Psoas muscle (tissue), 8 donors: Measurements from ENCODE around the gene RASGRP3. TPM values are rescaled to one million over a fixed set of nuclear protein-coding genes. Genes with fewer than 3 reads are reported as not detected.

Source experiments
- ATAC-seq, 4 donors: fragments of 200-7000 bp; cut with Tn5 transposase; one replicate each; pipeline ENCODE4 v1.9.1; 2020; ENCODE audit warnings: moderate library complexity in 3 of 4, mild to moderate bottlenecking in 2 of 4
- DNase-seq, 2 donors: peaks; one replicate each; pipeline ENCODE4 v3.0.0-alpha.2; 2020
- H3K27ac ChIP-seq: fragments of 200-600 bp; one replicate; pipeline ENCODE4 v1.8.0; 2022
- H3K27me3 ChIP-seq, 3 donors: fragments of 200-600 bp in 1 of 3; one replicate each; pipeline versions ENCODE4 v1.6.1 to v1.8.0; 2013 to 2022; ENCODE audit warnings: low read length in 2 of 3, mild to moderate bottlenecking in 2 of 3, moderate library complexity in 1 of 3; ENCODE audit not compliant: insufficient read depth in 3 of 3
- H3K36me3 ChIP-seq, 2 donors: fragments of 200-600 bp in 1 of 2; one replicate each; pipeline versions ENCODE4 v1.6.1 to v1.8.0; 2013 to 2022; ENCODE audit warnings: low read depth in 1 of 2, mild to moderate bottlenecking in 1 of 2, moderate library complexity in 1 of 2; ENCODE audit not compliant: insufficient read depth in 1 of 2
- H3K4me1 ChIP-seq: fragments of 200-600 bp; one replicate; pipeline ENCODE4 v1.8.0; 2022
- H3K4me3 ChIP-seq: fragments of 200-600 bp; one replicate; pipeline ENCODE4 v1.8.0; 2022; ENCODE audit warnings: mild to moderate bottlenecking
- H3K9me3 ChIP-seq: fragments of 200-600 bp; one replicate; pipeline ENCODE4 v1.8.0; 2022
- WGBS, 3 donors: extraction: QIAGEN DNeasy Blood & Tissue Kit; methylation state at CpG; one replicate each; pipeline versions ENCODE4 v1.1.6 to v1.1.7; 2013; 5-methylcytosine and 5-hydroxymethylcytosine counted together
- intact Hi-C, 2 donors: fragments of 100-400 bp; cut with DNase I; formaldehyde crosslinking; loops; one replicate each; pipeline versions ENCODE4 v1.11.0 to v1.14.2; 2022
- polyA plus RNA-seq, 3 donors: library from polyadenylated mRNA; stranded (reverse); fragments of 200-250 nt; gene quantifications; one replicate each; pipeline ENCODE4 v1.2.3, GENCODE V29; 2013
- total RNA-seq, 4 donors: library from RNA; stranded (reverse); fragmentation: NEBNext Ultra II Directional in 2 of 4; extraction: Animal tissue kit (Norgen Biotek cat#: 25700) in 2 of 4; gene quantifications; one replicate each; pipeline versions ENCODE4 v1.2.1 to v1.2.4, GENCODE V29; 2021 to 2023
- TF ChIP-seq, protein P1 (sequence below): fragments of 200-600 bp; IDR thresholded peaks from one replicate; pipeline ENCODE4 v1.8.0; 2022; ENCODE audit warnings: antibody characterized with exemption
- donor health status: healthy with polysubstance abuse.
- donor health status: DM: no; HTN: no; CAD: no; lungs with moderate emphysema.
- donor health status: Bipolar disorder and iron deficiency.
- donor health status: healthy.
- donor health status: DM: yes; HTN: yes; CAD: no.
- donor health status: DM: no; HTN: no; CAD: no.
- donor health status: DM: no; HTN: no; CAD: no.
- donor health status: DM: yes; HTN: yes; CAD: no.

Gene RASGRP3
- total and polyA plus RNA-seq, 7 donors = 3.4 to 24.9 (median 13.0) TPM

DNA sequence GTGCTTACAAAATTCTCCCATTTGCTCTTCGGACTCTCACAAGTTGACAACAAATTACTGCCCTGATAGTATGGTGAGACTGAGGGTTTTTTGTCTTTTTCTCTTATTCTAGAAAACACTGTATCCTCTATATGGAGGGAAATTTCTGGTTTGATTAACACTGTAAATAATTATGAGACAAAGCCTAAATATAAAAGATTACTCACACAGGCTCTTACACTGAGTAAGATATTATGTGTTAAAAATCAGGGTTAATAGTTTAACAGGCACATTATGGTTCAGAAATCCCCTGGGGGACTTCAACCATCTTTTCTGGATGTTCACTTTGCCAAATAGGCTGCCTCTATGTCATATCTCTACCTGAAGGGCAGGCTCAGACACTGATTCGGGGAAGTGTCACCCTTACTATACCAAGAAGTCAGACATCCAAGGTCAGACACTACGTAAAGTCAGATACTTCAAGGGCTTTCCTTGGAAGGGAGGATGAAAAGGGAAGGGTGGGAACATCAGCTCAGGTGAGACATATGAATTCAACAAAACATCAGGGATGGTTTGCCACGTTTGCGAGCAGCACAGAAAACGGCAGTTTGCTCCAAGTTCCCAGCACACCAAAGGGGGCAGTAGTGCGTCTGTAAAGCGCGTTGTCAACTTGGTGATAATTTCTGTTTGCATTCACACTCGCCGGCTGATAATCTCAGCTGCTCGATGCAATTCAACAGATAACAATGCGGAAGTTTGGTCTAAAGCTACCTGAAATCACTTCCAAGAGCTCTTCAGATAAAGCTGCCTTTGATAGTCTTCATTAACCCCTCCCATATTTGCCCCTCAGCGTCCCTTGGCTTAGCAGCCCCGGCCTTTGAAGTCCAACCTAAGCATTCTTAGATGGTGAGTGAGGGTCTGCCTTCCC is 972 bp upstream of the RASGRP3 start:
- no peaks in the 10 kb centered on the region for H3K27me3 ChIP-seq
- ATAC-seq (peak; percentile 66 to 80 (median 70)), DNase-seq (peak; percentile 69 to 80)
- intact Hi-C loops = loop anchor here in 1 of 2 donors (5.0 kb wide), 1 partner anchor 107 kb away; no protein-coding TSS in a partner anchor
- WGBS, 3 donors = 8 to 9% (median 8%) methylated on average over 15 of the region's 15 CpGs
- H3K36me3 ChIP-seq = no peaks in the 10 kb centered on the region
- H3K9me3 ChIP-seq = no peaks in the 10 kb centered on the region
- H3K27ac ChIP-seq = peak overlapping the region; percentile 96
- H3K4me3 ChIP-seq = peak overlapping the region; percentile 78
- TF ChIP-seq, protein P1, sequence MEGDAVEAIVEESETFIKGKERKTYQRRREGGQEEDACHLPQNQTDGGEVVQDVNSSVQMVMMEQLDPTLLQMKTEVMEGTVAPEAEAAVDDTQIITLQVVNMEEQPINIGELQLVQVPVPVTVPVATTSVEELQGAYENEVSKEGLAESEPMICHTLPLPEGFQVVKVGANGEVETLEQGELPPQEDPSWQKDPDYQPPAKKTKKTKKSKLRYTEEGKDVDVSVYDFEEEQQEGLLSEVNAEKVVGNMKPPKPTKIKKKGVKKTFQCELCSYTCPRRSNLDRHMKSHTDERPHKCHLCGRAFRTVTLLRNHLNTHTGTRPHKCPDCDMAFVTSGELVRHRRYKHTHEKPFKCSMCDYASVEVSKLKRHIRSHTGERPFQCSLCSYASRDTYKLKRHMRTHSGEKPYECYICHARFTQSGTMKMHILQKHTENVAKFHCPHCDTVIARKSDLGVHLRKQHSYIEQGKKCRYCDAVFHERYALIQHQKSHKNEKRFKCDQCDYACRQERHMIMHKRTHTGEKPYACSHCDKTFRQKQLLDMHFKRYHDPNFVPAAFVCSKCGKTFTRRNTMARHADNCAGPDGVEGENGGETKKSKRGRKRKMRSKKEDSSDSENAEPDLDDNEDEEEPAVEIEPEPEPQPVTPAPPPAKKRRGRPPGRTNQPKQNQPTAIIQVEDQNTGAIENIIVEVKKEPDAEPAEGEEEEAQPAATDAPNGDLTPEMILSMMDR = peak; percentile 74
- peaks cover 47% of the 10 kb centered on the region for H3K4me1 ChIP-seq

DNA sequence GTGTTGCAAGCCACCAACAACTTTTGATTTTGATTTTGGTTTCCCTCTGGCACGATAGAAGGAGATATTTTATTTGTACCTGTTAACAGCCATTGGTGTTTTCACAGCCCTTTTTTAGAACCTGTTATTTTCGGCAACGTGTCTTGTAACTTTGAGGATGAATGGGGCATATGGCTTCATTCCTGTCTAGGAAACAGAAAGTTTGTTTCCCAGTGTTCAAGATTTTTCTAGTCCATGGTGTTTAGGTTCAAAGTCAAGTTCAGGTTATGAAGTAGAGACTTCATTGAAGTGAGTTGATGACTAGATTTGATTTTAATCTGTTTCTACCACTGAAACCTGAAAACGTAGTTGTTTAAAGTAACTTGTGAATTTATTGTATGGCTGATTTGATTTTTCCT is 343 bp downstream of the RASGRP3 start:
- H3K36me3 ChIP-seq = no peaks in the 10 kb centered on the region
- intact Hi-C loops = loop anchor here in 1 of 2 donors (5.0 kb wide), 1 partner anchor 106 kb away; no protein-coding TSS in a partner anchor
- H3K4me1 ChIP-seq = peaks cover 46% of the 10 kb centered on the region
- ATAC-seq (peak in 1 of 4 donors; percentile 0), DNase-seq (no peak)
- TF ChIP-seq, protein P1 = no peak
- peak overlapping the region; percentile 78 for H3K4me3 ChIP-seq
- H3K9me3 ChIP-seq = no peaks in the 10 kb centered on the region
- H3K27ac ChIP-seq = peak overlapping the region; percentile 96
- H3K27me3 ChIP-seq = no peaks in the 10 kb centered on the region
- 2 to 7% (median 5%) methylated on average over 4 of the region's 4 CpGs for WGBS, 3 donors

DNA sequence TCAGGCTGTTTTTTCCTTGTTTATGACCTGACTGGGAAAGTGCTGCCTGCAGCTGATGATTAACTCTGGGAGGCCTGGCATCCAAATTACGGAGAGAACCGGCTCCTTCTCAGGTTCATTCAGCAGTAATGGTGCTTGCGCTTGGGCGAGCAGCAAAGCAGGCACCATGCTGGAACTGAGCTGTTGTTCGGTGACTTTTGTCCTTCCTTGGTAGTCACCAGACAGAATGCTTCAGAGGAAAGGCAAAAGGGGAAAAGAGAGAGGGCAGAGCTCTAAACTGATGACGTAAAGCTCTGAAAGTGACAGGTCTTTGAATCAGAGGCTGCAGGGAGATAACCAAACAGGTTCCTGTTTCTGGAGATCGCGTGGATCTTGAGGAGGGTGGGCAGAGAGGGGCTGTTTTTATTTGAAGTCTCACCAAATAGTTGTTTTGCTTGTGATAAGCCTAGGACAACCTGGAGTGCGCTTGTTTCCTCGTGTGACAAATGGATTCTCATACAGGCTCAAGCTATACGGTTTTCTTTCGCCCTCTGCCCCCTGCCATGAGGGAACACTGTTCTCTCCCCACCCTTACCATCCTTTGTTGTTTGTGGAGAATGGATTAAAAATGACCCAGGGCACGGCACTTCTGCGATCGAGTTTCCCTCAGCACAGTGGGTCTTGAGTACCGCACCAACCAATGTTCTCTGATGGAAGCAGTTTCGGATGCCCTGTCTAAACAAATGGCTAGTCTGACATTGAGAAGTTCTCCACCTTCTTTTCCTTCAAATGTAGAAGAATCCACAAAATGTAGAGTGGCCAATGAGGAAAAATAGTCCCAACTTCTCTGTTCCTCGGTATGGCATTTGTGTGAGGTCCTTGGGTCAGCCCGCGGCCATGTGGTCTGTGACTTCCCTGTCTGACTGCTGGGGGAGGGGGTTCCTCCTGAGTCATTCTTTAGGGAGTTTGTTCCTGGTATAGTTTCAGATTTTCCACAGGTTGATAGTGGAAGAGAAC is 1.3 kb downstream of the RASGRP3 start:
- Histone ChIP-seq H3K27ac (peak overlapping the region; percentile 96), H3K27me3 (no peaks in the 10 kb centered on the region), H3K4me3 (peak overlapping the region; percentile 78), H3K4me1 (peaks cover 51% of the 10 kb centered on the region), H3K9me3 (no peaks in the 10 kb centered on the region), H3K36me3 (no peaks in the 10 kb centered on the region)
- intact Hi-C loops = loop anchor here in 1 of 2 donors (5.0 kb wide), 1 partner anchor 105 kb away; no protein-coding TSS in a partner anchor
- ATAC-seq (peak in 3 of 4 donors; percentile 25 to 52 (median 30)), DNase-seq (peak in 1 of 2 donors; percentile 60)
- TF ChIP-seq, protein P1 = no peak
- 55 to 58% (median 56%) methylated on average over 20 of the region's 20 CpGs for WGBS, 3 donors

DNA sequence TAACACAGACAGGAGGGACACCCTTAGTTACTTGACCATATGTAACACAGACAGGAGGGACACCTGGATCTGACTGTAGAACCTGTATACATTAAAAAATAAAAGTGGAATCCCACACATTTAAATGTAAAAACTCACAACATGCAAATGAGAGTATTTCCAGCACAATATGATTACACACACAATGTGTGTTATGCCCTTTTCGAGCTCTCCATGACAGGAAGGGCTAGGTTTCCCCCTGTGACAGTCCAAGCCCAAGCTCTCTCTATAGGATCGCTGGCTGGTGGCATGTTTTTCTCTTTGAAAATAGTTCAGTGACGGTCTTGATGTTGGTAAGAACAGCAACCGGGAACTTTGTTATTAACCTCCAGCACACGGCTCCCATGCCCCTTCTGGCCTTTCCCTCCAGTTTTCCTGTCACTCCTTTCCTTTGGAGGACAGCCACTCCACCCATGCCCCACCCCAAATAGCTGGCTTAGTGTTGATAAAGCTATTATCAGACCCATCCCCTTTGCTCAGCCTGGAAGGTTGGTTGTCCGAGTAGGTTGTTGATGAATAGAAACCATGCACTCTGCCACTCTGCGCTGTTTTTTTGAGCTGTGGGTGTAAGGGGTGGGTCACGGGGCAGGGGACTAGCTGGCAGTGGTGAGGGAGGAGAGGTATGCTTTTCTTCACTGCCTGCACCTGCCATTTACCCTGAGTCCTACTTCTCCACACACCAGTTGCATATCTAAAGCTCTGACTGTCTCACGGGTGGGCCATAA is 2.7 kb downstream of the RASGRP3 start:
- intact Hi-C loops = loop anchor here in 1 of 2 donors (5.0 kb wide), 1 partner anchor 103 kb away; no protein-coding TSS in a partner anchor
- Histone ChIP-seq H3K27me3 (no peaks in the 10 kb centered on the region), H3K9me3 (no peaks in the 10 kb centered on the region), H3K27ac (peak overlapping the region; percentile 96), H3K4me1 (peaks cover 64% of the 10 kb centered on the region), H3K36me3 (no peaks in the 10 kb centered on the region), H3K4me3 (no peak overlapping the region)
- DNase-seq (no peak), ATAC-seq (no peak)
- TF ChIP-seq, protein P1 = no peak
- WGBS, 3 donors = 49 to 52% (median 50%) methylated on average over 9 of the region's 9 CpGs
